Amygdala (tissue), 56 donors: Measurements from ENCODE around the gene PCP4.
A peak's percentile ranks its signal among the peaks of the same experiment; 100 is the strongest.

ENCODE experiments used
- DNase-seq, 56 donors: peaks; one replicate each; lab custom pipeline; 2025; lab: John Stamatoyannopoulos, UW

The PCP4 gene

GRCh38 chr21:39913706-39914305, 46.6 kb downstream of the PCP4 start:
- DNase-seq, result no peak

DNA sequence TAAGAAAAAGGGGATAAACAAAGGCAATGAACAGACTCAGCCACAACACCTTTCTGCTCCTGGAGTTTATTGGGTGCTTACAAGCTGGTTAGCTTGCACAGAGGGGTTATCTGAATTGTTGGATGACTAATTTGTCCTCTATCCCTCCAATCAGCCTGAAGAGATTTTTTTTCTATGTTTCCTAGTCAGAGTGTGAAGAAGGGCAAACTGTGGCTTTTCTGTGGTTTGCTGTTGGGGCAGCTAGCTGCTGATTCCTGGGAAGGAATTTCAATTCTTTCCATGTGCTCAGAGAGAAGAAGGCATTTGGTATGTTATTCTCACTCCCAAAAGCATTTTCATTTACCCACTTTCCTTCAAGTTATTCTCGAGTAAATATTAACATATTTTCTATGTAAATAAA, 48.6 kb downstream of the PCP4 start:
- no peak for DNase-seq

GRCh38 chr21:39918558-39918957, 51.3 kb downstream of the PCP4 start:
- peak in 2 of 56 donors; percentile 6 to 14 for DNase-seq

- DNase-seq, result no peak
Measured at GRCh38 chr21:39923476-39923875, 56.2 kb downstream of the PCP4 start.

DNA sequence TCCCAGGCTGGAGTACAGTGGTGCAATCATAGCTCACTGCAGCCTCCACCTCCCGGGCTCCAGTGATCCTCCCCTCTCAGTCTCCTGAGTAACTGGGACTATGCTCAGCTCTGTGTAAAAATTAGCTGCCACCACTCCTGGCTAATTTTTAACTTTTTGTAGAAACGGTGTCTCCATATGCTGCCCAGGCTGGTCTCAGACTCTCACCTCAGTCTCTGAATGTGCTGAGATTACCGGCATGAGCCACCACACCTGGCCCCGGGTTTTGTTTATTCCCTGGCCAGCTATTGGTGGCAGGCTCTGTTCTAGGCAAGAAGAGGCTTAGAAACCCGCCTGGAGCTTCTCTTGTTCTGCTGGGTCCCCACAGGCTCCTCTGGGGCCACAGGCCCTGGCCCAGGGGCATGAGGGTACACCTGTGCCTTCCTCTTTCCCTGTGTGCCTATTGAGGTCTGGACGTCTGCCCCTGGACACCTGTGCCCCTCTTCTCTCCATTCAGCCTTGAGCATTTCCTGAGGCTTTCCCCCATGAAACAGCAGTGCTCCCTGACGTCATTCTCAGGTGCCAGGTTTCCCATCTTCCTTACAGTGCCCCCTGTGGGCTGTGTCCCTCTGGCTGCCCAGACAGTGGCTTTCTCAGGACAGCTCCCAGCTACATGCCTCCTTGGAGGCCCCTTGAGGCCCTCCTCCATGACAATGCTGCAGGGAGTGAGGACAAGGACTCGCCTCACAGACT, 57.5 kb downstream of the PCP4 start:
- DNase-seq, result no peak

DNA sequence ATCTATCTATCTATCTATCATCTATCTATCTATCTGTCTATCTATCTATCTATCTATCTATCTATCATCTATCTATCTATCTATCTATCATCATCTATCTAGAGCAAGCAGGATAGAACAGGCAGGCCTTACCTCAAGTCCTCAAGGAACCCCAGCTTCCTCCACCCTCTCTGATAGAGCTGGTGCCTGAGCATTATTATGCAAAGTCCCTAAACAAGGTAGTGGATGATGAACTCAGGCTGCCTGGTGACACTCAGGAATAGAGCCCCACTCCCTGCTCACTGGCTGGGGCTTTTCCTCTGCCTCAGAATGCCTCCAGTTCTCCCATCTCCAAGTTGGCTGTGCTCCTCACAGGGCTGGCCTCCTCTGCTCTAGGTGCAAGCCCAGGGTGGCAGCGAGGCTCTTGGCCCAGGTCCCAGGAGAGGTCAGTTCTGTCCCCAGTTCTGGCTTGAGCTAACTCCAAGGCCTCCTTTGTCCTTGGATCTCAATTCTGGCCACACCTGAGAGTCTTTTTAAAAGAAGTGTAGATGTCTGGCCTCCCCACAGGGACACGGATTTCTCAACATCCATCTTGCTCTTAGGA, 60.2 kb downstream of the PCP4 start:
- DNase-seq, result peak in 4 of 56 donors; percentile 4 to 14 (median 8)

DNA sequence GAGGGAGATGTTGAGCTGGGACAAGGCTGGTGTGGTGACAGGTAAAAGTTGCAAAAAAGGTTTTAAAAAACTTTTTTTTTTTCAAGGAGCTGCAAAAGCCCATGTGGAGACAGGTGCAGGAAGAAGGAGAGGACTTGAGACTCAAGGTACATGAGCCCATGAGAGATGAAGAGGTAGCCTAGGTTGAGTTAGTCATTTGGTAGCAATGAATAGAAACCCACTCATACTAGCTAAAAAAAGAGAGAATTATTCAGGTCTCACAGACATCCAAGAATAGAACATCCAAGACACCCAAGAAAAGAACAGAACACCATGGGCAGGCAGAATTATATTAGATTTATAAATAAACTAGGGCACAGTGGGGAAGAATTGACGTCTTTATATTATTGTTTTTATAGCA, 65.1 kb downstream of the PCP4 start:
- no peak for DNase-seq

GRCh38 chr21:39934895-39935294, 67.7 kb downstream of the PCP4 start:
- no peak for DNase-seq

DNA sequence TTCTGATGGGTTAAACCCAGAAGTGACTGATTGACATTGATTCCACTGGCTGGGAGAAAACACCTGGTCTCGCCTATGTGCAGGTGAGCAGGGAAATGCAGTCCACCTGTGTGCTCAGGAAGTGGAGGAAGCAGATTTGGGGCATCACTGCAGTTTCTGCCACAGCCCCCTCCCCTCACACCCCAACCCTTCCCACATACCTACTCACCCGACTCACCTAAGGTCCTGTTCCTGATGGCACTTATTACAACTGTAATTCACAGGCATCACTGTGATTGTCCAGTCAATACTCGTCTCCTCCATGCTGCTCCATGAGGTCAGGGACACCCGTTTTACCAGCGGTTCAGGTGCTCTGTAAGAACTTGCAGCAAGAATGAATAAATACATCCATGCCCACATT, 68.5 kb downstream of the PCP4 start:
- DNase-seq, result no peak

GRCh38 chr21:39938086-39938625, 70.9 kb downstream of the PCP4 start:
- DNase-seq, result peak in 2 of 56 donors; percentile 3 to 14

- no peak for DNase-seq
Measured at GRCh38 chr21:39946199-39946598, 79.0 kb downstream of the PCP4 start.

DNA sequence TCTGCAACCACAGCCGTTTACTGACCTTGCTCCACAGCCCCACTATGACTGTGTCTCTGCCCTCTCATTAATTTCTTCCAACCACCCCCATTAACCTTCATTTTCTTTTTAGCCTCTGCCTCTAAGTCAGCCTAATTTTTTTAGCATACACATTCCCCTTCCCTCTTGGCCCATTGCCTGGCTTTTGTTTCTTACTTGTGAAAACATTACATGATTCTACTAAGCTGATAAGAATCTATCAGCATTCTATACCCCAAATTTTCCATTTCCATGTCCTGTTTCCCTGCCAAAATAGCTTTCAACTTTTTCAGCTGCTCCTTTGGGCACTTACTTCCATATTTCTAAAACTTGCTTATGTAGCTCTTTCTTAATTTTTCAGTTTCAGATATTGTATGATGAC, 79.8 kb downstream of the PCP4 start:
- no peak for DNase-seq

DNA sequence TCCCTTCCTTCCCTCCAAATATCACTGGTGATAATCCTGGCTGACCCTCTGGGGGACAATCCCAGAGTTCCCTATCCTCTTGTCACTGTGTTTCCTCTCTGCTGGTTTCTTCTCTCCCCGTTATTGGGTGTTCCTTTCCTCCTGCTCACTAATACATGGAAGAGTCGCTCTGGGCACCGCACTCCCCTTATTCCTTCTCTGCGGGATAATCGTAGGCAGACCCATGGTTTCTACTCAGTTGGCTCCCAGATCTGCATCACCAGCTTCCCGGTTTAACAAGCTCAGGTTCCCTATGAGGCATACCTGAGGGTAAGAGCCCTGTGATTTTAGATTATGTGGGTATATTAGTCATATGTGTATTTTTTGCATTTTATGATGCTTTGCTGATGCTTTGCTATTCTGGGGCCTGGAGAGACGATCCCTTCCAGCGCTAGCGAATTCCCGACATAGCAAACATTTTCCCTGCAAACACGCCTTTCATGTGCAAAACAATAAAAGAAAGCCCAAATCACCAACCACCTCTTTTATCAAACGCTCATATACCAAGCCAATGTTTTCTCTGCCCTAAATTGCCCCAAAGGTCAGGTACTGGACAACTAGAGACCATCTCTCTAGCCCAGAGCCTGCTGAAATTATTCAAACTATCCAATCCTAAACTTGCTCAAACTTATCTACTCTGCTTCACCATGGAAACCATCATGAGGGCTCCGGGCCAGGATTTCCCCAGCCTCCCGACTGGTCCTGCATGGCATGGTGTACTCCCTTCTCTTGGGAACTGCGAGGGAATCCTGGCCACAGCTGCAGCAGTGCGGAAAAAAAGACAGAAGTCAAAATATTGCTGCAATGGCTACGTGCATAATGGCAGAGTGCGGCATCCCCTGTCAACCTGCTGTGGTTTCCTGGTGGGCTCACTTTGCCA, 84.2 kb downstream of the PCP4 start:
- DNase-seq, result no peak

DNA sequence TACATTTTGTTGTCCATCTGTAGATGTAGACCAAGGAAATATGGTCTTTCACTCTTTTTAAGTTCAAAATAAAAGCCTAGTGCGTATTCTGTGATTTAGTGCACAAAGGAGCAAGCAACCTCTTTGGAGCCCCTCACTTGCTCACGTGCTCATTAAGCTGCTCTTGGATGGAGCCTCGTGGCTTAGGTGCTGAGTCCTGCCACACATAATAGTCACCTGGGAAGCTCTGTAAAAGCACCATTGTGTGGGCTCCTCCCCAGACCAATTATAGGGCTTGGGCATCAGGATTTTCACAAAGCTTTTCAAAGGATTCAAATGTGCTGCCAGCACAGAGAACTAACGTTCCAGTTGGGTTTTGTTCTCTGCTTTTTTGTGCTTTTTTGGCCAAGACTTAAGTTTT, 85.0 kb downstream of the PCP4 start:
- no peak for DNase-seq

GRCh38 chr21:39954570-39954969, 87.3 kb downstream of the PCP4 start:
- no peak for DNase-seq

DNA sequence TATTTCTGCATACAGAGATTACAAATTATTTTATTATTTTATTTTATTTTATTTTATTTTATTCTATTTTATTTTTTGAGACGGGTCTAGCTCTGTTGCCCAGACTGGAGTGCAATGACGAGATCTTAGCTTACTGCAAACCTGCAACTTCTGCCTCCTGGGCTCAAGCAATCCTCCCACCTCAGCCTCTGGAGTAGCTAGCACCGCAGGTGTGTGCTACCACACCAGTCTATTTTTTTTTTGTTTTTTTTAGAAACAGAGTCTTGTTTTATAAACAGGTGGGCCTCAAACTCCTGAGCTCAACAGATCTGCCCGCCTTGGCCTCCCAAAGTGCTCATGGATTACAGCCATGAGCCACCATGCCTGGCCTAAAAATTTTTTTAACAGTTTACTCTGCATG, 88.1 kb downstream of the PCP4 start:
- DNase-seq, result no peak

DNA sequence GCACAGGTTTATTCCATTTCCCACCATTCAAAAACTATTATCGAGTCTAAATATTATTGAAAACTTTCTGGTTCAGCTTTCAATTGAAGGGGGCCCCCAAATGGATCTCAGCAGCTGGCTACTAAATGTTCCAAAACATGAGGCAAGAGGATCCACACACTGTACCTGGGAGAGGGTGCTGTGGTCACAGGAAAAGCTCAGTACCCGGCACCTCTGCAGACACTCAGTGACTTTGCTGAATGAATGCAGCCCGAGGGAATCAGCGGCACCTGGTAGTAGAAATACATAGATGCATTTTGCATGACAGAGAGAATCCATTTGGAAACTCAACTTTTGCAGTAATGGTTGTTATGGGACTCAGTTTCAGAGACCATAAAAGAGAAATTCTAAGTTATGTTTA, 89.3 kb downstream of the PCP4 start:
- DNase-seq, result no peak

DNA sequence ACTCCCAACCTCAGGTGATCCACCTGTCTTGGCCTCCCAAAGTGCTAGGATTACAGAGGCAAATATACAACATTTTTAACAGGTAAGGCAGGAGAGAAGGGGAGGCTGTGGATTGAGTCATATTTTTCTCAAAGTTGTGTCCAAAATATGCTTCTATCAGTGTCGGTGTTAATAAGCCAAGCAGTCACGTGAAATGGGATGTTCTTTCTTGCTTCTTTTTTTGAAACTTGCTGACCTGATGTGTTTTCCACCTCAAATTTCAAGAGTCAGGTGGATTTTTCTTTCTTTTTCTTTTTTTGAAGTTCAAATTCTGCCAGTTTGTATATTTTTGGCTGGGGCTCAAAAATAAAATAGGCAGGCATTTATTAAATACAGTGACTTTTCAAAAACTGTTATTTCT, 91.5 kb downstream of the PCP4 start:
- DNase-seq, result no peak

DNA sequence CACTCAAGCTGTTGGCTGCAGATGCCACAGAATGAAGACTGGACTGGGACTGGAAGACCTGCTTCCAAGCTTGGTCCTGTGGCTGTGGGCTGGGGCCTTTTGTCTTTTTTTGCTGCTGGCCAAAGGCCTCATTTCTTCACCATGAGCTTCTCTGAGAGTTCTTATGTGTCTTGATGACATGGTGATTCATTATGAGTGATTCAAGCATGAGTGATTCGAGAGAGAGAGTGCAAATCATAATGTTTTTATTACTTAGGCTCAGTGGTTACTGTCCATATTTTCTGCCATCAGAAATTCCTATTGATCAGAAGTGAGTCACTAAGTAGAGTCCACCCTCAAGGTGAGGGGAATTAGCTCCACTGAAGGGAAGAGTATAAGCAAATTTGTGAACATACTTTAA, 94.0 kb downstream of the PCP4 start:
- no peak for DNase-seq

DNA sequence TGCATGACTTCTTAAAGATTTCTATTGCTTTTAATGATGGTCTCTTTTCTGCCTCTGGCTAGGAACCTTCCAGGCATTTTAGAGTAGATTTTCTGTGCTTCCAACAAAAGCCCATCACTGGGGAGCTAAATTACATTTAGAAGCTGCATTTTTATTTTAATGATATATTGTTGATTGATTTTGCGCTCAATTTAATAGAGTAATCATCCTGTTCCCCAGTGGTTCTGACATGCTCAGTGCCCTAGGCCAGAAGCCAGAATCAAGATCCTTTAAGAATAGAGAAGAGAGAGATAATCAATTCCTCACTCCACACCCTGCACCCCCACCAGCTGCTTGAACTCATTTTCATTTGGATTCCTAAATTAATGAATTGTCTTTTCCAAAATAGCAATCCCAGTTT, 97.8 kb downstream of the PCP4 start:
- DNase-seq, result no peak

GRCh38 chr21:39966786-39967185, 99.5 kb downstream of the PCP4 start:
- DNase-seq, result no peak
